Measurements from ENCODE around the gene SYNGAP1.
"Not testable (repeated sequence)": the region's sequence is repeated elsewhere in the genome, so short reads cannot be mapped to it uniquely, and the experiment has no call there.

SYNGAP1 gene

GRCh38 chr6:33483678-33484077 lies 63.8 kb downstream of the SYNGAP1 start:
- DNase-seq = no peak

GRCh38 chr6:33484673-33485262 lies 64.9 kb downstream of the SYNGAP1 start:
- not testable (repeated sequence) for DNase-seq

- not testable (repeated sequence) for DNase-seq
Measured at GRCh38 chr6:33485680-33486079, 65.8 kb downstream of the SYNGAP1 start.

- DNase-seq = no peak
Measured at GRCh38 chr6:33488339-33488738, 68.5 kb downstream of the SYNGAP1 start.

- DNase-seq = no peak
Measured at GRCh38 chr6:33490198-33490597, 70.3 kb downstream of the SYNGAP1 start.

GRCh38 chr6:33490621-33491020 lies 70.8 kb downstream of the SYNGAP1 start:
- peak; percentile 51 for DNase-seq

- no peak for DNase-seq
Measured at GRCh38 chr6:33492093-33492492, 72.2 kb downstream of the SYNGAP1 start.

- DNase-seq = no peak
Measured at GRCh38 chr6:33497157-33497556, 77.3 kb downstream of the SYNGAP1 start.

GRCh38 chr6:33502486-33502885 lies 82.6 kb downstream of the SYNGAP1 start:
- no peak for DNase-seq

- DNase-seq = no peak
Measured at GRCh38 chr6:33504486-33504885, 84.6 kb downstream of the SYNGAP1 start.

Measured in retina (tissue), 1 donor.